A673 (cell line): ENCODE data around the gene GPR153.

Source experiments
- CTCF ChIP-seq: fragments of 300-800, 200-600 bp; sonication (generic); conservative IDR thresholded peaks from 2 replicates; pipeline ENCODE4 v1.5.1; 2017; ENCODE audit warnings: low read depth, mild to moderate bottlenecking, antibody characterized with exemption, low read length, moderate library complexity, mixed read lengths
- EZH2 ChIP-seq: fragments of 200-600 bp; sonication (generic); IDR thresholded peaks from 2 replicates; pipeline ENCODE4 v1.6.1; 2017; ENCODE audit warnings: borderline replicate concordance, low read depth, mild to moderate bottlenecking, mixed read lengths, antibody characterized with exemption, low read length; ENCODE audit not compliant: poor library complexity, severe bottlenecking

- TF ChIP-seq CTCF: no peak
- no peak for TF ChIP-seq EZH2
Observed at GRCh38 chr1:6244401-6245049, 16.4 kb downstream of the GPR153 start.
